HepG2 (cell line): Measurements from ENCODE around the gene MT4. TPM values are rescaled to one million over a fixed set of nuclear protein-coding genes. Genes with fewer than 3 reads are reported as not detected.

Experiments used
- ARNT2 ChIP-seq: sonication (generic); formaldehyde crosslinking; IDR thresholded peaks from 2 replicates; pipeline ENCODE4 v1.8.0; 2022; ENCODE audit warnings: mild to moderate bottlenecking, low read depth, missing genetic modification reagents, moderate library complexity
- EED ChIP-seq: sonication (generic); formaldehyde crosslinking; IDR thresholded peaks from 2 replicates; pipeline ENCODE4 v1.5.0; 2020; ENCODE audit warnings: mild to moderate bottlenecking, missing genetic modification reagents
- FOXP1 ChIP-seq, 2 experiments: fragments of 450-650 bp in 1 of 2; IDR thresholded peaks; 2 replicates each; pipeline ENCODE4 v1.6.1; 2017 to 2018; ENCODE audit warnings: antibody characterized with exemption in 1 of 2
- GABPB1 ChIP-seq: IDR thresholded peaks from 2 replicates; pipeline ENCODE4 v1.6.1; 2016; ENCODE audit warnings: mild to moderate bottlenecking, missing genetic modification reagents, moderate library complexity, missing compliant biosample characterization
- HMG20B ChIP-seq: conservative IDR thresholded peaks from 2 replicates; pipeline ENCODE4 v1.6.1; 2016; ENCODE audit warnings: missing genetic modification reagents, missing compliant biosample characterization
- PHF20 ChIP-seq: sonication (generic); formaldehyde crosslinking; IDR thresholded peaks from 2 replicates; pipeline ENCODE4 v1.5.0; 2020; ENCODE audit warnings: mild to moderate bottlenecking, missing genetic modification reagents
- POLR2AphosphoS2 ChIP-seq: IDR thresholded peaks from 2 replicates; pipeline ENCODE4 v1.6.1; 2011; ENCODE audit warnings: low read depth, low read length, improper control_type of control experiment
- RBFOX2 ChIP-seq: fragments of 200-400 bp; formaldehyde crosslinking; IDR thresholded peaks from 2 replicates; pipeline ENCODE4 v1.6.1; 2017; ENCODE audit warnings: low read depth, mild to moderate bottlenecking, low read length
- RFX5 ChIP-seq: IDR thresholded peaks from 2 replicates; pipeline ENCODE4 v1.6.1; 2011; ENCODE audit warnings: low read depth, low read length, improper control_type of control experiment
- RNF2 ChIP-seq: fragments of 450-650 bp; conservative IDR thresholded peaks from 2 replicates; pipeline ENCODE4 v1.6.1; 2016; ENCODE audit warnings: low read depth
- SOX5 ChIP-seq: IDR thresholded peaks from 2 replicates; pipeline ENCODE4 v1.6.1; 2016; ENCODE audit warnings: borderline replicate concordance
- TCF7L2 ChIP-seq: IDR thresholded peaks from 2 replicates; pipeline ENCODE4 v1.6.1; 2011; ENCODE audit warnings: mild to moderate bottlenecking, low read depth, low read length, moderate library complexity
- ZFP36L1 ChIP-seq: sonication (generic); formaldehyde crosslinking; IDR thresholded peaks from 2 replicates; pipeline ENCODE4 v1.8.0; 2022; ENCODE audit warnings: mild to moderate bottlenecking, missing genetic modification reagents, moderate library complexity
- ZFP36L2 ChIP-seq: sonication (generic); formaldehyde crosslinking; IDR thresholded peaks from 2 replicates; pipeline ENCODE4 v1.4.0; 2020; ENCODE audit warnings: missing genetic modification reagents
- ZFP62 ChIP-seq: sonication (generic); formaldehyde crosslinking; IDR thresholded peaks from 2 replicates; pipeline ENCODE4 v1.4.0; 2020; ENCODE audit warnings: missing genetic modification reagents
- ZNF589 ChIP-seq: sonication (generic); formaldehyde crosslinking; conservative IDR thresholded peaks from 2 replicates; pipeline ENCODE4 v1.8.0; 2022; ENCODE audit warnings: mild to moderate bottlenecking, moderate library complexity, missing genetic modification reagents
- ZSCAN29 ChIP-seq: sonication (generic); formaldehyde crosslinking; conservative IDR thresholded peaks from 2 replicates; pipeline ENCODE4 v1.4.0; 2020; ENCODE audit warnings: mild to moderate bottlenecking, missing genetic modification reagents
- polyA plus RNA-seq, 8 experiments: library from polyadenylated mRNA; depleted of rRNA in 3 of 8; stranded (reverse) in 7 of 8; unstranded in 1 of 8; fragments of >200 nt; fragmentation: Illumina TruSeq in 4 of 8; extraction: Trizol in 4 of 8; gene quantifications; 2 replicates each; pipeline versions ENCODE4 v1.2.1 to v1.2.3, GENCODE V29; 2011 to 2016; ENCODE audit warnings: low read depth in 4 of 8, missing spikeins in 1 of 8, mixed read lengths in 1 of 8; ENCODE audit not compliant: insufficient read depth in 1 of 8
- total RNA-seq, 5 experiments: library from RNA; depleted of rRNA; stranded (reverse); fragments of >200 nt; fragmentation: Illumina TruSeq; extraction: Trizol; gene quantifications; 2 replicates each; pipeline ENCODE4 v1.2.3, GENCODE V29; 2016; ENCODE audit warnings: low read depth in 1 of 5
- TF ChIP-seq, protein P1 (sequence below): sonication (generic); formaldehyde crosslinking; IDR thresholded peaks from 2 replicates; pipeline ENCODE4 v1.8.1; 2023; ENCODE audit warnings: mild to moderate bottlenecking, missing genetic modification reagents
- TF ChIP-seq, protein P2 (sequence below): sonication (generic); formaldehyde crosslinking; IDR thresholded peaks from 2 replicates; pipeline ENCODE4 v1.4.0; 2020; ENCODE audit warnings: low read depth, mild to moderate bottlenecking, missing genetic modification reagents
- TF ChIP-seq, protein P3 (sequence below): sonication (generic); formaldehyde crosslinking; IDR thresholded peaks from 2 replicates; pipeline ENCODE4 v1.5.0; 2020; ENCODE audit warnings: mild to moderate bottlenecking, low read depth, missing genetic modification reagents, borderline replicate concordance
- TF ChIP-seq, protein P4 (sequence below): IDR thresholded peaks from 2 replicates; pipeline ENCODE4 v1.4.0; 2020; ENCODE audit warnings: mild to moderate bottlenecking, missing genetic modification reagents
- TF ChIP-seq, protein P5 (sequence below): sonication (generic); formaldehyde crosslinking; IDR thresholded peaks from 2 replicates; pipeline ENCODE4 v1.8.0; 2023; ENCODE audit warnings: mild to moderate bottlenecking, missing genetic modification reagents
- TF ChIP-seq, protein P6 (sequence below): IDR thresholded peaks from 2 replicates; pipeline ENCODE4 v1.6.1; 2016

Gene MT4
- total and polyA plus RNA-seq, 2 of the 13 experiments (the other 11 are each of a cell fraction or from before 2014, with no cell fraction given) = not detected

DNA sequence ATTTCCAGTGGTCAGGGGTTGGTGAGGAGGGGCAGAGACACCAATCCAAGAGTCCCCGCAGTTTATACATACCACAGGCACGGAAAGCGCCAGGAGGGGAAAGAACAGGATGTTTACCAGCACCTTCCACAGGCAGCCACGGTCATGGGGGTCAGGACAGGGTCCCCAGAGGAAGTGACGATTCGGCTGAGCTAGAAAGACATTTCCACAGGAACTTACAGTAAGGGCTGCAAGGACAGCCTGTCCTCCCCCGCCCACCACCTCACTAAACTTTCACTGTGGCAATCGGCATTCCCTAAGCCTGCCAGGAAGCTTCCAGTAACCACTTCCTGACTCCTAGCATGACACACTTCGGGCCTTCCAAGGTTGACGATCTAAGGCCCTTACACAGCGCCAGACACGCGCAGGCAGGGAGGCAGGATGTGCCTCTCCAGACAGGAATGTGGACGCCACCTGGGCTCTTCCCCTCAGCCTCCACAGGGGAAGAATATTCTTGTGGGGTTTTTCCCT lies 42.3 kb downstream of the MT4 start (continued):
- TF ChIP-seq ZSCAN29 = peak; percentile 11; the same call in 1 of the 2 replicates
- TF ChIP-seq, protein P1, sequence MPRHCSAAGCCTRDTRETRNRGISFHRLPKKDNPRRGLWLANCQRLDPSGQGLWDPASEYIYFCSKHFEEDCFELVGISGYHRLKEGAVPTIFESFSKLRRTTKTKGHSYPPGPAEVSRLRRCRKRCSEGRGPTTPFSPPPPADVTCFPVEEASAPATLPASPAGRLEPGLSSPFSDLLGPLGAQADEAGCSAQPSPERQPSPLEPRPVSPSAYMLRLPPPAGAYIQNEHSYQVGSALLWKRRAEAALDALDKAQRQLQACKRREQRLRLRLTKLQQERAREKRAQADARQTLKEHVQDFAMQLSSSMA (CRISPR knock-in tag) = no peak
- TF ChIP-seq, protein P2, sequence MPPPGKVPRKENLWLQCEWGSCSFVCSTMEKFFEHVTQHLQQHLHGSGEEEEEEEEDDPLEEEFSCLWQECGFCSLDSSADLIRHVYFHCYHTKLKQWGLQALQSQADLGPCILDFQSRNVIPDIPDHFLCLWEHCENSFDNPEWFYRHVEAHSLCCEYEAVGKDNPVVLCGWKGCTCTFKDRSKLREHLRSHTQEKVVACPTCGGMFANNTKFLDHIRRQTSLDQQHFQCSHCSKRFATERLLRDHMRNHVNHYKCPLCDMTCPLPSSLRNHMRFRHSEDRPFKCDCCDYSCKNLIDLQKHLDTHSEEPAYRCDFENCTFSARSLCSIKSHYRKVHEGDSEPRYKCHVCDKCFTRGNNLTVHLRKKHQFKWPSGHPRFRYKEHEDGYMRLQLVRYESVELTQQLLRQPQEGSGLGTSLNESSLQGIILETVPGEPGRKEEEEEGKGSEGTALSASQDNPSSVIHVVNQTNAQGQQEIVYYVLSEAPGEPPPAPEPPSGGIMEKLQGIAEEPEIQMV = peak; percentile 90
- TF ChIP-seq GABPB1 (CRISPR knock-in tag) = peak; percentile 90
- TF ChIP-seq, protein P3, sequence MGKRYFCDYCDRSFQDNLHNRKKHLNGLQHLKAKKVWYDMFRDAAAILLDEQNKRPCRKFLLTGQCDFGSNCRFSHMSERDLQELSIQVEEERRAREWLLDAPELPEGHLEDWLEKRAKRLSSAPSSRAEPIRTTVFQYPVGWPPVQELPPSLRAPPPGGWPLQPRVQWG (CRISPR knock-in tag) = no peak
- TF ChIP-seq, protein P4, sequence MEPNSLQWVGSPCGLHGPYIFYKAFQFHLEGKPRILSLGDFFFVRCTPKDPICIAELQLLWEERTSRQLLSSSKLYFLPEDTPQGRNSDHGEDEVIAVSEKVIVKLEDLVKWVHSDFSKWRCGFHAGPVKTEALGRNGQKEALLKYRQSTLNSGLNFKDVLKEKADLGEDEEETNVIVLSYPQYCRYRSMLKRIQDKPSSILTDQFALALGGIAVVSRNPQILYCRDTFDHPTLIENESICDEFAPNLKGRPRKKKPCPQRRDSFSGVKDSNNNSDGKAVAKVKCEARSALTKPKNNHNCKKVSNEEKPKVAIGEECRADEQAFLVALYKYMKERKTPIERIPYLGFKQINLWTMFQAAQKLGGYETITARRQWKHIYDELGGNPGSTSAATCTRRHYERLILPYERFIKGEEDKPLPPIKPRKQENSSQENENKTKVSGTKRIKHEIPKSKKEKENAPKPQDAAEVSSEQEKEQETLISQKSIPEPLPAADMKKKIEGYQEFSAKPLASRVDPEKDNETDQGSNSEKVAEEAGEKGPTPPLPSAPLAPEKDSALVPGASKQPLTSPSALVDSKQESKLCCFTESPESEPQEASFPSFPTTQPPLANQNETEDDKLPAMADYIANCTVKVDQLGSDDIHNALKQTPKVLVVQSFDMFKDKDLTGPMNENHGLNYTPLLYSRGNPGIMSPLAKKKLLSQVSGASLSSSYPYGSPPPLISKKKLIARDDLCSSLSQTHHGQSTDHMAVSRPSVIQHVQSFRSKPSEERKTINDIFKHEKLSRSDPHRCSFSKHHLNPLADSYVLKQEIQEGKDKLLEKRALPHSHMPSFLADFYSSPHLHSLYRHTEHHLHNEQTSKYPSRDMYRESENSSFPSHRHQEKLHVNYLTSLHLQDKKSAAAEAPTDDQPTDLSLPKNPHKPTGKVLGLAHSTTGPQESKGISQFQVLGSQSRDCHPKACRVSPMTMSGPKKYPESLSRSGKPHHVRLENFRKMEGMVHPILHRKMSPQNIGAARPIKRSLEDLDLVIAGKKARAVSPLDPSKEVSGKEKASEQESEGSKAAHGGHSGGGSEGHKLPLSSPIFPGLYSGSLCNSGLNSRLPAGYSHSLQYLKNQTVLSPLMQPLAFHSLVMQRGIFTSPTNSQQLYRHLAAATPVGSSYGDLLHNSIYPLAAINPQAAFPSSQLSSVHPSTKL = peak; percentile 74
- no peak for TF ChIP-seq EED
- TF ChIP-seq ZFP36L1 (CRISPR knock-in tag) = peak; percentile 94; the same call in 1 of the 2 replicates
- peak; percentile 46; the same call in 1 of the 2 replicates for TF ChIP-seq RBFOX2
- TF ChIP-seq SOX5 (CRISPR knock-in tag) = peak; percentile 70
- TF ChIP-seq TCF7L2 = no peak
- TF ChIP-seq ARNT2 (CRISPR knock-in tag) = peak; percentile 89
- TF ChIP-seq, protein P5, sequence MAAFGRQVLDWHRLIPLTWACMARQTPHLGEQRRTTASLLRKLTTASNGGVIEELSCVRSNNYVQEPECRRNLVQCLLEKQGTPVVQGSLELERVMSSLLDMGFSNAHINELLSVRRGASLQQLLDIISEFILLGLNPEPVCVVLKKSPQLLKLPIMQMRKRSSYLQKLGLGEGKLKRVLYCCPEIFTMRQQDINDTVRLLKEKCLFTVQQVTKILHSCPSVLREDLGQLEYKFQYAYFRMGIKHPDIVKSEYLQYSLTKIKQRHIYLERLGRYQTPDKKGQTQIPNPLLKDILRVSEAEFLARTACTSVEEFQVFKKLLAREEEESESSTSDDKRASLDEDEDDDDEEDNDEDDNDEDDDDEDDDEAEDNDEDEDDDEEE (CRISPR knock-in tag) = 0 out of 2 replicates have a peak, but pooled peaks have one; percentile 49
- peak; percentile 86; the same call in 1 of the 2 replicates for TF ChIP-seq ZFP36L2
- TF ChIP-seq, protein P6, sequence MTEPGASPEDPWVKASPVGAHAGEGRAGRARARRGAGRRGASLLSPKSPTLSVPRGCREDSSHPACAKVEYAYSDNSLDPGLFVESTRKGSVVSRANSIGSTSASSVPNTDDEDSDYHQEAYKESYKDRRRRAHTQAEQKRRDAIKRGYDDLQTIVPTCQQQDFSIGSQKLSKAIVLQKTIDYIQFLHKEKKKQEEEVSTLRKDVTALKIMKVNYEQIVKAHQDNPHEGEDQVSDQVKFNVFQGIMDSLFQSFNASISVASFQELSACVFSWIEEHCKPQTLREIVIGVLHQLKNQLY (CRISPR knock-in tag) = peak; percentile 68
- peak; percentile 73 for TF ChIP-seq PHF20 (CRISPR knock-in tag)
- no peak; the same call in 1 of the 2 replicates for TF ChIP-seq HMG20B (CRISPR knock-in tag)
- peak; percentile 64; the same call in 1 of the 2 replicates for TF ChIP-seq ZNF589
- 0 out of 2 replicates have a peak, but pooled peaks have one; percentile 12 for TF ChIP-seq RFX5
- TF ChIP-seq RNF2 = peak; percentile 79
- TF ChIP-seq FOXP1 (IDR thresholded peaks at IDR 0.05) = no peak
- TF ChIP-seq FOXP1 (CRISPR knock-in tag; IDR thresholded peaks at IDR 0.05) = peak; percentile 78
- peak; percentile 92; the same call in 1 of the 2 replicates for TF ChIP-seq ZFP62 (CRISPR knock-in tag)
- TF ChIP-seq POLR2AphosphoS2 = no peak
